ENCODE measurements around the gene ZP4. TPM values are rescaled to one million over a fixed set of nuclear protein-coding genes. Genes with fewer than 3 reads are reported as not detected.

Gene ZP4
- total RNA-seq, 1 experiment from 2014 or later: not detected

GRCh38 chr1:237931581-237931980 is 40.9 kb upstream of the ZP4 start:
- Histone ChIP-seq H2AFZ (ENCODE audit: low read depth, low read length, poor library complexity, severe bottlenecking) (no peak overlapping the region), H3K9me3 (ENCODE audit: control insufficient read depth in 1 of 2, insufficient read depth in 1 of 2, low read depth in 1 of 2, low read length in 2 of 2) (peaks cover 4 to 8% of the 10 kb centered on the region in 2 experiments; a peak in 2 of 4 replicates), H3K4me1 (ENCODE audit: control insufficient read depth in 1 of 2, insufficient read depth in 2 of 2, low read length in 2 of 2) (no peaks in the 10 kb centered on the region), H3K36me3 (ENCODE audit: control insufficient read depth in 1 of 2, insufficient read depth in 2 of 2, low read length in 2 of 2) (no peaks in the 10 kb centered on the region), H3K9me2 (ENCODE audit: insufficient read depth) (no peaks in the 10 kb centered on the region), H3K27me3 (ENCODE audit: insufficient read depth, low read length) (no peaks in the 10 kb centered on the region), H3K4me3 (replicated peaks in 1 of 2; ENCODE audit: low read depth in 1 of 2, low read length in 2 of 2) (no peak overlapping the region), H3K4me2 (ENCODE audit: low read length) (no peak overlapping the region), H3K79me2 (ENCODE audit: insufficient read depth, low read length) (no peaks in the 10 kb centered on the region), H3K27ac (ENCODE audit: low read depth, low read length) (no peak overlapping the region), H3K9ac (ENCODE audit: low read length) (no peak overlapping the region), H4K20me1 (ENCODE audit: insufficient read depth) (no peaks in the 10 kb centered on the region)
- TF ChIP-seq ZFX (IDR thresholded peaks at IDR 0.05) (no peak), SIN3A (IDR thresholded peaks at IDR 0.05; ENCODE audit: low read depth) (no peak), FOSL1 (IDR thresholded peaks at IDR 0.05; ENCODE audit: low read depth) (no peak)
- no TSS peak for BruUV-seq (replicated peaks)
- ChIA-PET POLR2A (no interaction called here), RAD21 (ENCODE audit: low non-redundant PET in 1 of 2, low total read pairs in 2 of 2, uncharacterized antibody in 2 of 2, unreplicated experiment in 2 of 2) (no interaction called here), CTCF (no interaction called here)
- ATAC-seq (no peak), DNase-seq (ENCODE audit: low read depth, low spot score) (no peak)
- intact Hi-C loops (cut with micrococcal nuclease): no loop called here

- Histone ChIP-seq H3K9ac (ENCODE audit: low read length) (no peak overlapping the region), H3K4me2 (ENCODE audit: low read length) (no peak overlapping the region), H3K9me2 (ENCODE audit: insufficient read depth) (no peaks in the 10 kb centered on the region), H3K36me3 (ENCODE audit: control insufficient read depth in 1 of 2, insufficient read depth in 2 of 2, low read length in 2 of 2) (no peaks in the 10 kb centered on the region), H3K27me3 (ENCODE audit: insufficient read depth, low read length) (no peaks in the 10 kb centered on the region), H3K27ac (ENCODE audit: low read depth, low read length) (no peak overlapping the region), H4K20me1 (ENCODE audit: insufficient read depth) (no peaks in the 10 kb centered on the region), H3K4me3 (replicated peaks in 1 of 2; ENCODE audit: low read depth in 1 of 2, low read length in 2 of 2) (no peak overlapping the region), H3K4me1 (ENCODE audit: control insufficient read depth in 1 of 2, insufficient read depth in 2 of 2, low read length in 2 of 2) (no peaks in the 10 kb centered on the region), H3K9me3 (ENCODE audit: control insufficient read depth in 1 of 2, insufficient read depth in 1 of 2, low read depth in 1 of 2, low read length in 2 of 2) (peaks cover 4 to 9% of the 10 kb centered on the region in 2 experiments; a peak in 2 of 4 replicates), H2AFZ (ENCODE audit: low read depth, low read length, poor library complexity, severe bottlenecking) (no peak overlapping the region), H3K79me2 (ENCODE audit: insufficient read depth, low read length) (no peaks in the 10 kb centered on the region)
- ATAC-seq (no peak), DNase-seq (ENCODE audit: low read depth, low spot score) (no peak)
- TF ChIP-seq TCF7L2 (IDR thresholded peaks at IDR 0.05; ENCODE audit: borderline replicate concordance, extremely low read depth, insufficient read depth, insufficient read length): no peak
- no peak for TF ChIP-seq YY1 (IDR thresholded peaks at IDR 0.05; ENCODE audit: extremely low read depth, insufficient replicate concordance, low read depth, low read length)
- no peak for TF ChIP-seq ZBTB33 (IDR thresholded peaks at IDR 0.05; ENCODE audit: extremely low read depth, insufficient replicate concordance, low read length)
- TF ChIP-seq FOSL1 (IDR thresholded peaks at IDR 0.05; ENCODE audit: low read depth): no peak
- no peak for TF ChIP-seq CEBPB (IDR thresholded peaks at IDR 0.05; ENCODE audit: low read depth)
- no peak for TF ChIP-seq CTCF (IDR thresholded peaks at IDR 0.05 in 2 of 3, conservative IDR thresholded peaks at IDR 0.05 in 1 of 3; ENCODE audit: borderline replicate concordance in 1 of 3, insufficient read depth in 1 of 3, low read depth in 2 of 3, low read length in 2 of 3)
- TF ChIP-seq CBX3 (IDR thresholded peaks at IDR 0.05; ENCODE audit: low read depth): no peak
- no peak for TF ChIP-seq MAX (IDR thresholded peaks at IDR 0.05)
- no peak for TF ChIP-seq EGR1 (IDR thresholded peaks at IDR 0.05; ENCODE audit: low read depth)
- TF ChIP-seq SP1 (IDR thresholded peaks at IDR 0.05; ENCODE audit: low read depth): no peak
- no peak for TF ChIP-seq SIN3A (IDR thresholded peaks at IDR 0.05; ENCODE audit: low read depth)
- TF ChIP-seq POLR2AphosphoS5 (IDR thresholded peaks at IDR 0.05; ENCODE audit: low read depth, low read length): no peak
- TF ChIP-seq ELF1 (IDR thresholded peaks at IDR 0.05; ENCODE audit: borderline replicate concordance, low read depth): no peak
- no peak for TF ChIP-seq EZH2 (IDR thresholded peaks at IDR 0.05)
- TF ChIP-seq ZFX (IDR thresholded peaks at IDR 0.05): no peak
- no peak for TF ChIP-seq POLR2A (IDR thresholded peaks at IDR 0.05; ENCODE audit: borderline replicate concordance, extremely low read depth, insufficient read depth, insufficient read length)
- TF ChIP-seq EZH2phosphoT487 (IDR thresholded peaks at IDR 0.05; ENCODE audit: borderline replicate concordance): no peak
- no peak for TF ChIP-seq RAD21 (IDR thresholded peaks at IDR 0.05; ENCODE audit: low read depth)
- no peak for TF ChIP-seq SRF (IDR thresholded peaks at IDR 0.05; ENCODE audit: low read depth)
- ChIA-PET POLR2A (no interaction called here), RAD21 (ENCODE audit: low non-redundant PET in 1 of 2, low total read pairs in 2 of 2, uncharacterized antibody in 2 of 2, unreplicated experiment in 2 of 2) (no interaction called here), CTCF (no interaction called here)
- intact Hi-C loops (cut with micrococcal nuclease): loop anchor here (10.0 kb wide), 1 partner anchor 502 kb away; no protein-coding TSS in a partner anchor
- BruUV-seq (replicated peaks): no TSS peak
Measured at GRCh38 chr1:237927198-237927597, 36.5 kb upstream of the ZP4 start.

Measured in HCT116 (cell line).